Endometrial microvascular endothelial cells (primary cell): Measurements from ENCODE around the gene ANKRD33B. TPM values are rescaled to one million over a fixed set of nuclear protein-coding genes. Genes with fewer than 3 reads are reported as not detected.

Experiments
- in situ Hi-C: cut with HindIII; loops from 2 replicates; pipeline ENCODE4 v1.10.0; 2017; ENCODE audit warnings: low sequenced_read_pairs, low pct_unique_long_range_greater_than_20kb; ENCODE audit errors: inconsistent ontology term
- total RNA-seq: library from RNA; depleted of rRNA; stranded (reverse); fragments of >200 nt; gene quantifications from one replicate; pipeline ENCODE4 v1.2.3, GENCODE V29; 2015; ENCODE audit errors: inconsistent ontology term

ANKRD33B gene
- total RNA-seq, 1 donor from 2014 or later, result 4.7 TPM

DNA sequence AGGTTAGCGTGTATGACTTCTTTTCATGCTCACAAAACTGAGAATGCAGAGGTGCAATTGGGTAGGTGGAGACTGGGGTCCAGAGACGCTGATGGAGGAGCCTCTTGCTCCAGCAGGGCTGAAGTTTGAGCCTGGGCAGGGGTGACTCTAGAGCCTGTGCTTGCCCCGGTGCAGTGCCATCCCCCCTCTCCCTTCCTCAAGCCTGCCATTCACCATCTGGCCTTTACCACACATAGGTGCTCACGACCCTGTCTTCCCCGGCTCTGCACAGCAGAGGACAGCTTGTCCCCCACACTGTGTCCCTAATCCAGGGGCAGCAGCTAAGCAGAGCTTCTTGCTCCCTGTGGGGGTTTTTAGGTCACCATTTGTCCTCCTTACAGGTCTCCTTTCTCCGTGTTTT lies 110.7 kb downstream of the ANKRD33B start:
- in situ Hi-C loops, result no loop called here

DNA sequence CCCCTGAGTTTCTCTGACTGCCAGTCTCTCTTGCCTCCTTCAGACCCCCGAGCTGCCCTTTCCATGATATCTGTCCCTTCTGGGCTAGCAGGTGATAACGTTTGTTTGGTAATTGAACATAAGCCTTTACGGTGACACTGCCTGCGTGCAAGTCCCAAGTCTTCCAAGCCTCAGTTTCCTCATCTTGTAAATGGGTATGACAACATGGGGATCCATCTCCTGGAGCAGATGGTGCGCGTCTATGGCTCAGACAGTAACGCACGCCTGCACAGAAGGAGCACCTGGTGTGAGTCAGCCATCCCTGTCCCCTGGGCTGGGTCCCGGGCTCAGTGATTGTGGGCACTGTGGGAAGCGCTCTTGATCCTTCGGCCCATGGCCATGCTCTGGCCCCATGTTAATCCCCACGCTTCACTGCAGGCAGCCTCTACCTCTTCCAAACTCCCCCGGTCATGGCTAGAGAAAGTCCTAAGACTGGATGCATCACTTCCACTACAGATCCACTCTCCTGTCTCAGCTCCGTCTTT lies 111.4 kb downstream of the ANKRD33B start:
- in situ Hi-C loops, result no loop called here

DNA sequence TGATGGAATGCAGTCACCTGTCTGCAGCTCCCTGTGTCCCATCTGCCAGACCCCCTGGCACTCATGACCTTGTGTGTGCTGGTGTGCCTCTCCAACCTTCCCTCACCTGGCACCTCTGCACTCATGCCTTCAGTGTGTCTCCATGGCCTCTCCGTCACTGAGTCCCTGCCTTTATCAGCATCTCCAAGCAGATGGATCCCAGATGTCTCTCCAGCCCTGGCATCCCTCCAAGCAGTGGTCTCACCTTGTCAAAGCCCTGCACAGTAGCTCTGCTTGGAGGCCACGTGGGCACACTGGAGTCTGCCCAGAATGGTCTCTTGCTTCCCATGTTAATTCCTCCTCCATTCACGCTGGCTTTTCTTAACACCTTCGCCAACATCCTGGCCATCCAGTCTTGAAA lies 112.4 kb downstream of the ANKRD33B start:
- in situ Hi-C loops, result no loop called here

DNA sequence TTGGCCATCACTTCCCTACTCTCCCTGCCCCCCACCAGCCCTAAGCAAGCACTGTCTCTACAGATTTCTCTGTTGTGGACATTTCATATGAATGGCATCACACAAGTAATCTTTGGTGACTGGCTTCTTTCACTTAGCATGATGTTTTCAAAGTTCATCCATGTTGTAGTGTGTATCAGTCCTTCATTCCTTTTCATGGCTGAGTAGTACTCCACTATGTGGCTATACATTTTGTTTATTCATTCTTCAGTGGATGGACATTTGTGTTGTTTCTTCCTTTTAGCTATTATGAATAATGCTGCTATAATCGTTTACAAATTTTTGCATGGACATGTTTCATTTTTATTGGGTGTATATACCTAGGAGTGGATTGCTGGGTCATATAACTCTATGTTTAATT lies 113.1 kb downstream of the ANKRD33B start:
- in situ Hi-C loops, result no loop called here

DNA sequence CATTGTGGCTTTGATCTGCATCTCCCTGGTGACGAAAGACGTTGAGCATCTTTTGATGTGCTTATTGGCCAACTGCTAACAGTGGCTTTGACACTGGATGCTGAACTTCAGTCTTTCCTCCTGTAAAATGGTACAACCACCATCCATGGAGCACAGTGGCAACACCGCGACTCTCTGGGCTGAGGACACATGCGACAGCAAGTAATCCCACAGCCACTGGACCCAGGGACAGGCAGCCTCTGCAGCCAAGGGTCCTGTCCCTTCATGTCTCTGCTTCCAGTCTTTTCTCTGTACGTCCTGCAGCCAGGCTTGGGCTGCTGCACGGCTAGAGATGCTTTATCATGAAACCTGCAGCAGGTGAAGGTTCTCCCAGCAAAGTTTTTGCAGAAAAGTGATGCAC lies 113.7 kb downstream of the ANKRD33B start:
- in situ Hi-C loops, result no loop called here

DNA sequence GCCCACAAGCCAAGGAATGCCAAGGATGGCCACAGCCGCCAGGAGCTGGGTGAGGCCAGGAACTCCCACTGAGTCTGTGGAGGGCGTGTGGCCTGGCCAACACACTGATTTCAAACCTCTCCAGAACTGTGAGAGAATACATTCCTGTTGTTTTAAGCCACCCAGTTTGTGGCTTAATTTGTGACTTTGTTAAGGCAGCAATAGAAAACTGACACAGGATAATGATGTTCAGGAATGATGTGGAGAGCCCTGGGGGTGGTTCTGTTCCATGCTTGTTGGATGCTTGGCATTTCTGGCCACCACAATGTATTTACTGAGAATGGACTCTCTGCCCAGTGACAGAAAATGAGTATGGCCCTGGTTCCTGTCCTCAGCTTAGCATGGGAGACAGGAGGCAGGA lies 114.4 kb downstream of the ANKRD33B start:
- in situ Hi-C loops, result no loop called here

DNA sequence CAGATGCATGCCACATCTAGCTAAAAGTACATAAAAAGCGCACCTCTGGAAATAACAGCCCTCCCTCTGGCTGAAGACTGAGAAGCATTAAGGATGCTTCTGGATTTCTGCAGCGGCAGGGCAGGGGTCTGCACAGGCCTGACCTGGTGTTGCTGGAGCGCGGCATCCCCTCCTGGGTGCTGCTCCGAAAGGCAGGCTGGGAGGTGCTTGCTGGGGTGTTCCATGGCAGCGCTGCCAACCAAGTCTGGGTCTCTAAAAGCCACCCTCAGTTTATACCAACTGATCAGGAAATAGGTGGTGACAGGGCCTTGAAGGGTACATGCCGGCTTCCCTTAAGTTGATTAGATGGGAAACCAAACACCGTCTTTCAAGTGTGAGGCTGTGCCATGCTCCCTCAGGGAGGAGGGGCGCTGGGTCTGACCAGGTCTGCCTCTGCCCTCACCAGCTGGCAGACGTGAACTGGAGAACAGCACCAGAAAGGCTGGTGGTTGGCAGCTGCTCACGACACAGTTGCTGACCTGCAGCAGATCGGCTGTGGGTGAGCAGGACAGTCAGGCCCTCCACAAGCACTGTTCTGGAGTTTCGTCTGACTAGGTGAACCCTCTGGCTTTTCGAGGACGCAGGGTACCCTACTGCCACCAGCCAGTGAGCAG lies 115.6 kb downstream of the ANKRD33B start:
- in situ Hi-C loops, result no loop called here

DNA sequence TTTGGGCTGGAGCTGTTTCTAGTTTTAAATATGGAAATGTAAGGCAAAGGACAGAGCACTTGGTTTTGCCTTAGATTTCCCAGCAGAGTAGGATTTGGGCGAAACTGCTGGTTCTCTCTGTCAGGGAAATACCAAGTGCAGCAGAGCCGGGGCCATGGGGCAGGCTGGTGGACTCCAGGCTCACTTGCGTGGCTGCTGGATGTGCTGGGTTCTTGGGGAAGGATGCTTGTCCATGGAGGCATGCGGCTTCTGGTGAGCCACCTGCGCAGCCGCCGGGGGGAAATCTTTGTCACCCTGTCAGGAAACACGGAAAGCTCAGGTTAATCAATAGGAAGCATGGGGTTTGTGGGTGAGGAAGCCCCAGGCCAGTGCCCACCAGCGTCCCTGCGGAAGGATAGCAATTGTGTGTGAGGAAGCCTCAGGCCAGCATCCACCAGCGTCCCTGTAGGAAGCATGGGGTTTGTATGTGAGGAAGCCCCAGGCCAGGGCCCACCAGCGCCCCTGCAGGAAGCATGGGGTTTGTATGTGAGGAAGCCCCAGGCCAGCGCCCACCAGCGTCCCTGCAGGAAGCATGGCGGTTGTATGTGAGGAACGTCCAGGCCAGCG lies 117.1 kb downstream of the ANKRD33B start:
- in situ Hi-C loops, result no loop called here

DNA sequence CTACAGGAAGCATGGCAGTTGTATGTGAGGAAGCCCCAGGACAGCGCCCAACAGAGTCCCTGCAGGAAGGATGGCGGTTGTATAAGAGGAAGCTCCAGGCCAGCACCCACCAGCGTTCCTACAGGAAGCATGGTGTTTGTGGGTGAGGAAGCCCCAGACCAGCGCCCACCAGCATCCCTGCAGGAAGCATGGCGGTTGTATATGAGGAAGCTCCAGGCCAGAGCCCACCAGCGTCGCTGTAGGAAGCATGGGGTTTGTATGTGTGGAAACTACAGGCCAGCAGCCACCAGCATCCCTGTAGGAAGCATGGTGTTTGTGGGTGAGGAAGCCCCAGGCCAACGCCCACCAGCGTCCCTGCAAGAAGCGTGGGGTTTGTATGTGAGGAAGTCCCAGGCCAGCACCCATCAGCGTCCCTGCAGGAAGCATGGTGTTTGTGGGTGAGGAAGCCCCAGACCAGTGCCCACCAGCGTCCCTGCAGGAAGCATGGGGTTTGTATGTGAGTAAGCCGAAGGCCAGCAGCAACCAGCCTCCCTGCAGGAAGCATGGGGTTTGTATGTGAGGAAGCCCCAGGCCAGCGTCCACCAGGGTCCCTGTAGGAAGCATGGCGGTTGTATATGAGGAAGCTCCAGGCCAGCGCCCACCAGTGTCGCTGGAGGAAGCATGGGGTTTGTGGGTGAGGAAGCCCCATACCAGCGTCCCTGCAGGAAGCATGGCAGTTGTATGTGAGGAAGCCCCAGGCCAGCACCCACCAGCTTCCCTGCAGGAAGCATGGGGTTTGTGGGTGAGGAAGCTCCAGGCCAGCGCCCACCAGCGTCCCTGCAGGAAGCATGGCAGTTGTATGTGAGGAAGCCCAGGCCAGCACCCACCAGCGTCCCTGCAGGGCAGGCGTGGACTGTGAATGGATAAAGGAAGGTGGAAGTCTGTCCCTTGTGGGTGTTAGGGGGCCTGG lies 118.1 kb downstream of the ANKRD33B start:
- in situ Hi-C loops, result no loop called here

DNA sequence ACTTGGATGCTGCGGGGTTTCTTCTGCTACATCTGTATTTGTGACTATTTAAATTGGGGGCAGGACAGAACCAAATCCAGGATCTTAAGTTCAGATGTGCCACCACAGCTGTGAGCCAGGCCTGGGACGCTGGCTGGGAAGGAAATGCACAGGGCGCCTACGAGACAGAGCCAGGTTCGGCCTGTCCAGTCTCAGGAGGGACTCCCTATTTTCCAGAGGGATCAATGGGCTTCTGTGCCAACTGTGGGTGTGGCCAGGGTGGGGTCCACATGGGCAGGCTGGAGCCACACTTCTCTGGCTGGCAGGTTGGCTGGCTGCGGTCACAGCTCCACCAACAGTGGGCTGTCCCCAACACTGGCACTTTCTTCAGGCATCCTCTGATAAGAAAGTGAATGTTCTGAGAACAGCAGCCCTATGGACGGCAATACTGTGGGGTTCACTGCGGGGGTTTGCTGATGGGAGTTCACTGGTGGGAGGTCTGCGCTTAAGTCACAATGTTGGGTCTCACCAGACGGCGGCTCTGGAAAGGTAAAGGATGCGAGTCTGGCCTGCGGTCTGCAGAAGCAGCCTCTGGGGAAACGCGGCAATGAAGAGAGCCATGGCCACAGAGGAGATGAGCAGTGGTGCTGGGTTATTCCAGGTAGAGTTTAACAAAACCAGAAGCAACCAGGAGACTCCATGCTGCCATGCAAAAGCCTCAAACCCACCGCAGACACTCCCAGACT lies 119.1 kb downstream of the ANKRD33B start:
- in situ Hi-C loops, result no loop called here

DNA sequence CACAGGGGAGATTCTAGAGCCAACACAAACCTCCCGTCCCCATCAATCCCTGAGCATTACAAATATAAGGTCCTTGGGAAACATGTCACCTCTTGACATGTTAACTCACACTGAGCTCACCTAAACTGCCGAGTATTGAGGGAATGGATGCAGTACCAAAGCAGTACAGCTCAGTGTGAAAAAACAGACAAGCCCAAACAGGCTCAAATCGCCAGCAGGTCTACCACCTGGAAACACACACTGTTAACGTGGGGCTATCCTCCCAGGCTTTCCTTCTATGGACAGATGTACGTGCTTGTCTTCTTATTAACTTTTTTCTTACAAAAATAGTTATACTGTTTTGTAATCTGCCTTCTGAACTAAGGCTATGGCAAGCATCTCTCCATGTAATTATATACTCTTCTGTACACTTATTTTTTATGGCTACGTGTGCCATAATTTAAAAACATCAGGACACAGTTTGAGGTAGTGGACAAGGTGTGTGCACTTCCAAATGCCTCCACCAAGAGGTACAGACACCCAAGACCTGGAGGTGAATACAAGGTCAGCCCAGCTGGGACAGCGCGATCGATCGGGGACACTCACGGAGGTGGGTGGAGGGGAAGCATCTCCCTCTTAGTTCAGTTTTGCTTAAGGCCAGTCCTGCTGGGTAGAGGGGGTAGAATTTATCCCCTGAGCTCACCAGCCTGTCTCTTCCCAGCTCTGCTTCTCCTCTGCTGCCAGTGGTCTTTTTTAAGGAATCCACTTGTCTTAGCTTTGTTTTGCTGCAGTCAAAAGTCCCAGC lies 120.6 kb downstream of the ANKRD33B start:
- in situ Hi-C loops, result no loop called here

DNA sequence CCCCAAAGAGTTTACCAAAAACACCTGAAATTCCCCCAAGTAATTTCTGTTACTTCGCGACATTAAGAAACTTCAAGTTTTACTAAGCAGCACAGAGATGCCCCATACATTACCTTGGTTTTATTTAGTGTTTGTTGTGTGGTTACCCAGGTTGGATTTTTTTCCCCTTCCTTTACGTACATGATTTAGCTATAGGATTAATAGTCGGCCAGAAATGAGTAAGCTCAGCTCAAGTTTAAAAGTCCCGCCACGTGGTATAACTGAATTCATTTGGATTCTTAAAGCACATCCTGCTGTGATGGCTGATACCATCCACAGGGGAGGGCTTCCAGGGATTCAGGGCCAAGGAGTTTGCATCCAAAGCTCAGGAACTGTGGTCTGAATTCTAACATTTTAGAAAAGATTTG lies 121.2 kb downstream of the ANKRD33B start:
- in situ Hi-C loops, result no loop called here

DNA sequence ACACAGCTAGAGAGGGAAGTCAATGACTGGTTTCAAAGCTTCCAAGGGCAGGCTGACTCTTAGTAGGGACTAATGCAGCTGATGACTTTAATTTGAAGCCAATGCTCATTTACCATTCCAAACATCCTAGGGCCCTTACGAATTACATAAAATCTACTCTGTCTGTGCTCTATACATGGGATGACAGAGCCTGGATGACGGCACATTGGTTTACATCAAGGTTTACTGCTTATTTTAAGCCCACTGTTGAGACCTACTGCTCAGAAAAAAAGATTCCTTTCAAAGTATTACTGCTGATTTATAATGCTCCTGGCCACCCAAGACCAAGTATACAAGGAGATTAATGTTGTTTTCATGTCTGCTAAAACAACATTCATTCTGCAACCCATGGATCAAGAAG lies 123.0 kb downstream of the ANKRD33B start:
- in situ Hi-C loops, result no loop called here

DNA sequence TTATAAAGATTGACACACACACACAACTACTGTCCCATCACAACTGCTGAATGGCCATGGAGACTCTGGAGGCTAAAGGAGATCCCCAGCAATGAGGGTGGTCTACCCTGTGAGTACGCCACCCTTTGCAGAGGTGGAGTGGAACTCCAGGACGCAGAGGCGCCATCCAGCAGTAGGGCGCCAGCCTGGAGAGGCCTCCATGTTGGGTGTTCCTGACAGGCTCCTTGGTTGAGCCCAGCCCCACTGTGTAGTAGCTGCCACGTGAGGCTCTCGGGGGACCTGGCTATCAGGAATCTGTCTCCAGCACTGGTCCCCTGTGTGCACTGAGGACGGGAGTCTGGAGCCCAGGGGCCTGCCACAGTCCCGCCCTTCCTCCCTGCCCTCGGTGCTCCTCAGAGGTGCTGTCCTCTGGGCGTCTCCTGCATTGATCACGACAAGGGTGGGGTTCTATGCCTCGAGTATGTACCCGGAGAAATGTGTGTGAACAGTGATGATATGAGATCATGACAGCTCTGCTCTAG lies 124.8 kb downstream of the ANKRD33B start:
- in situ Hi-C loops, result no loop called here

DNA sequence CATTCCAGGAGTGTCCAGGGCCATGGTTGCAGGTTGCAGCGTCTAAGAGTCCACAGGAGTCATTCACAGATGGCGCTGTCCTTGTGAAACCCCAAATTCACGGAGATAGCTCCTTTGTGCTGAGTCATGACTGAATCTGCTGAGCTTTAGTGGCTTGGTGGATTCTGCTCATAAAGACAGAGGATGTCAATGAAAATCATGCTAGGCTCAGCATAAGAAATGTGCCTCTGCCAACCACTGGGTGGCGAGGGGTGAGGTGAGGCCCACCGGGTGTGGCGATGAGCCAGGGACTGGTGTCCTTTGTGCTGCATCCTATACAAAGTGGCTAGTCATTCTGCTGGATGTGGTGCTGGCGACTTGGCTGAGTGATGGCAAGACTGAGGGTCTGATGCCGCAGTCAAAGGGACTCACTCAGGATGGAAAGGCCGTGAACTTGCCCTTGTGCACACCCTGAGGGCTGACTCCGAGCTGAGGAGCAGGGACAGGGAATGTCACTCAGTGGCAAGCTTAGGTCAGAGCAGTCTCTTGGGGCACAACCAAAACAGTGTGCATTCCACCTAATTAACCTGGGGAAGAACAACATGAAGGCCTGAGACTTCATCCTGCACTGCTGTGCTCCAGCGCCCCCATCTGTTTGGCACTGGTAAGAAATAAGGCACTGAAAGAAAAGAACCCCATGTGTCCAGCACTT lies 125.7 kb downstream of the ANKRD33B start:
- in situ Hi-C loops, result no loop called here

DNA sequence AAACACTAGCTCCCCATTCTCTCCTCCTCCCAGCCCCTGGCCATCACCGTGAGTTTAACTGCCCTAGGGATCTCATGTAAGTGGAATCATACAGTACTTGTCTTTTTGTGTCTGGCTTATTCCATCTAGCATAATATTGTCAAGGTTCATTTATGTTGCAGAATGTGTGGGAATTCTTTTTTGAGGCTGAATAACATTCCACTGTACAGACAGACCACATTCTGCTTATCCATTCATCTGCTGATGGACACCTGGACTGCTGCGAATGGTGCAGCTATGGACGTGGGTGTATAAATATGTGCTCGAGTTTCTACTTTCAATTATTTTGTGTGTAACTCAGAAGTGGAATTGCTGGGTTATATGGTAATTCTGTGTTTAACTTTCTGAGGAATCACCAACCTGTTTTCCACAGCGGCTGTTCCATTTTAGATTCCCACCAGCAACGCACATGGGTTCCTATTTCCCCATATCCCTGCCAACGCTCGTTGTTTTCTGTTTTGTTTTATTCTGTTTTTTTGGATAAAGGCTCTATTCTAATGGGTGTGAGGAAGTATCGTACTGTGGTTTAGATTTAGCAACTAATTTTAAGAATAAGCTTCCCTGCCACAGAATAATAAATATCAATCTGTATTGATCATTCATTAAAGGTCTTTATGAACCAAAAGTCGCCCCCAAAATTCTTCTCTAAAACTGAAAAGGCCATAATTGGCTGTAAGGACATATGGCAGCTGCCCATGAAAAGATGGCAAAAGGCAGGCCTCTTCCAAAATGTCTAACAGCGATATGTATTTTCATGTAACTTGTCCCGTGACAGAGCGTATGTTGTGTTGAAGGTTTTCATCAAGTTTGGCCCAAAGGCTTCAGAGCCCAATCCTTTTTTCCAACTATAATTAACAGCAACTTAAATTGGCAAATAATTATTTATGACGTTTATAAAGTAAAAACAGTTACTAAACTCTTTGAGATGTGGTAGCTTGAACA lies 126.9 kb downstream of the ANKRD33B start:
- in situ Hi-C loops, result no loop called here
